HepG2 (cell line): ENCODE data around the gene TPTE2. TPM values are rescaled to one million over a fixed set of nuclear protein-coding genes. Genes with fewer than 3 reads are reported as not detected.

Experiments used
- GTF3A ChIP-seq: sonication (generic); formaldehyde crosslinking; conservative IDR thresholded peaks from 2 replicates; pipeline ENCODE4 v1.4.0; 2020; ENCODE audit warnings: mild to moderate bottlenecking, missing genetic modification reagents
- HOXD1 ChIP-seq: sonication (generic); formaldehyde crosslinking; IDR thresholded peaks from 2 replicates; pipeline ENCODE4 v1.5.0; 2020; ENCODE audit warnings: missing genetic modification reagents
- IKZF1 ChIP-seq: fragments of 450-650 bp; IDR thresholded peaks from 2 replicates; pipeline ENCODE4 v1.7.1; 2016
- KLF13 ChIP-seq: sonication (generic); formaldehyde crosslinking; IDR thresholded peaks from 2 replicates; pipeline ENCODE4 v1.4.0; 2020; ENCODE audit warnings: mild to moderate bottlenecking, missing genetic modification reagents
- KLF9 ChIP-seq: IDR thresholded peaks from 2 replicates; pipeline ENCODE4 v1.6.1; 2016; ENCODE audit warnings: low read depth
- NFE2 ChIP-seq: sonication (generic); formaldehyde crosslinking; IDR thresholded peaks from 2 replicates; pipeline ENCODE4 v1.4.0; 2020; ENCODE audit warnings: missing genetic modification reagents
- SP2 ChIP-seq: sonication (generic); formaldehyde crosslinking; IDR thresholded peaks from 2 replicates; pipeline ENCODE4 v1.5.1; 2020; ENCODE audit warnings: mild to moderate bottlenecking, missing genetic modification reagents
- ZNF224 ChIP-seq: sonication (generic); formaldehyde crosslinking; IDR thresholded peaks from 2 replicates; pipeline ENCODE4 v1.5.0; 2020; ENCODE audit warnings: mild to moderate bottlenecking, missing genetic modification reagents
- ZNF354B ChIP-seq: sonication (generic); formaldehyde crosslinking; IDR thresholded peaks from 2 replicates; pipeline ENCODE4 v1.8.0; 2022; ENCODE audit warnings: mild to moderate bottlenecking, missing genetic modification reagents
- ZNF501 ChIP-seq: sonication (generic); formaldehyde crosslinking; IDR thresholded peaks from 2 replicates; pipeline ENCODE4 v1.5.1; 2020; ENCODE audit warnings: mild to moderate bottlenecking, moderate library complexity, missing genetic modification reagents
- ZNF550 ChIP-seq: sonication (generic); formaldehyde crosslinking; IDR thresholded peaks from 2 replicates; pipeline ENCODE4 v1.4.0; 2020; ENCODE audit warnings: mild to moderate bottlenecking, missing genetic modification reagents, borderline replicate concordance
- ZSCAN25 ChIP-seq: sonication (generic); formaldehyde crosslinking; IDR thresholded peaks from 2 replicates; pipeline ENCODE4 v1.8.0; 2022; ENCODE audit warnings: mild to moderate bottlenecking, missing genetic modification reagents
- polyA plus RNA-seq, 8 experiments: library from polyadenylated mRNA; depleted of rRNA in 3 of 8; stranded (reverse) in 7 of 8; unstranded in 1 of 8; fragments of >200 nt; fragmentation: Illumina TruSeq in 4 of 8; extraction: Trizol in 4 of 8; gene quantifications; 2 replicates each; pipeline versions ENCODE4 v1.2.1 to v1.2.3, GENCODE V29; 2011 to 2016; ENCODE audit warnings: low read depth in 4 of 8, missing spikeins in 1 of 8, mixed read lengths in 1 of 8; ENCODE audit not compliant: insufficient read depth in 1 of 8
- total RNA-seq, 5 experiments: library from RNA; depleted of rRNA; stranded (reverse); fragments of >200 nt; fragmentation: Illumina TruSeq; extraction: Trizol; gene quantifications; 2 replicates each; pipeline ENCODE4 v1.2.3, GENCODE V29; 2016; ENCODE audit warnings: low read depth in 1 of 5
- TF ChIP-seq, protein P1 (sequence below): sonication (generic); formaldehyde crosslinking; IDR thresholded peaks from 2 replicates; pipeline ENCODE4 v1.4.0; 2020; ENCODE audit warnings: missing genetic modification reagents, mild to moderate bottlenecking, borderline replicate concordance
- TF ChIP-seq, protein P2 (sequence below), 2 experiments: sonication (generic) in 1 of 2; formaldehyde crosslinking in 1 of 2; IDR thresholded peaks; 2 replicates each; pipeline versions ENCODE4 v1.6.1 to v1.9.0; 2014 to 2022; ENCODE audit warnings: antibody characterized with exemption in 1 of 2, borderline replicate concordance in 1 of 2, inconsistent platforms in 1 of 2, low read depth in 1 of 2, missing genetic modification reagents in 1 of 2
- TF ChIP-seq, protein P3 (sequence below): sonication (generic); formaldehyde crosslinking; IDR thresholded peaks from 2 replicates; pipeline ENCODE4 v1.8.1; 2022; ENCODE audit warnings: mild to moderate bottlenecking, missing genetic modification reagents

Gene TPTE2
- total and polyA plus RNA-seq, 2 of the 13 experiments (the other 11 are each of a cell fraction or from before 2014, with no cell fraction given): 0.07 TPM; not detected in 1

GRCh38 chr13:19596960-19597361 lies 35.6 kb upstream of the TPTE2 start (continued):
- TF ChIP-seq ZNF501 (CRISPR knock-in tag) (peak; percentile 46; the same call in 1 of the 2 replicates), HOXD1 (CRISPR knock-in tag) (no peak; the same call in 1 of the 2 replicates), KLF9 (CRISPR knock-in tag) (no peak), GTF3A (CRISPR knock-in tag) (no peak), ZNF550 (CRISPR knock-in tag) (no peak), SP2 (CRISPR knock-in tag) (no peak), KLF13 (no peak), NFE2 (CRISPR knock-in tag) (no peak), IKZF1 (no peak), ZNF224 (peak; percentile 100), ZNF354B (CRISPR knock-in tag) (no peak), ZSCAN25 (CRISPR knock-in tag) (no peak)
- TF ChIP-seq, protein P1, sequence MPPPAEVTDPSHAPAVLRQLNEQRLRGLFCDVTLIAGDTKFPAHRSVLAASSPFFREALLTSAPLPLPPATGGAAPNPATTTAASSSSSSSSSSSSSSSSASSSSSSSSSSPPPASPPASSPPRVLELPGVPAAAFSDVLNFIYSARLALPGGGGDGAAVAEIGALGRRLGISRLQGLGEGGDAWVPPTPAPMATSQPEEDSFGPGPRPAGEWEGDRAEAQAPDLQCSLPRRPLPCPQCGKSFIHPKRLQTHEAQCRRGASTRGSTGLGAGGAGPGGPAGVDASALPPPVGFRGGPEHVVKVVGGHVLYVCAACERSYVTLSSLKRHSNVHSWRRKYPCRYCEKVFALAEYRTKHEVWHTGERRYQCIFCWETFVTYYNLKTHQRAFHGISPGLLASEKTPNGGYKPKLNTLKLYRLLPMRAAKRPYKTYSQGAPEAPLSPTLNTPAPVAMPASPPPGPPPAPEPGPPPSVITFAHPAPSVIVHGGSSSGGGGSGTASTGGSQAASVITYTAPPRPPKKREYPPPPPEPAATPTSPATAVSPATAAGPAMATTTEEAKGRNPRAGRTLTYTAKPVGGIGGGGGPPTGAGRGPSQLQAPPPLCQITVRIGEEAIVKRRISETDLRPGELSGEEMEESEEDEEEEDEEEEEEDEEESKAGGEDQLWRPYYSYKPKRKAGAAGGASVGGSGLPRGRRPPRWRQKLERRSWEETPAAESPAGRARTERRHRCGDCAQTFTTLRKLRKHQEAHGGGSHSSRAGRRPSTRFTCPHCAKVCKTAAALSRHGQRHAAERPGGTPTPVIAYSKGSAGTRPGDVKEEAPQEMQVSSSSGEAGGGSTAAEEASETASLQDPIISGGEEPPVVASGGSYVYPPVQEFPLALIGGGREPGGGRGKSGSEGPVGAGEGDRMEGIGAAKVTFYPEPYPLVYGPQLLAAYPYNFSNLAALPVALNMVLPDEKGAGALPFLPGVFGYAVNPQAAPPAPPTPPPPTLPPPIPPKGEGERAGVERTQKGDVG (CRISPR knock-in tag): no peak
- TF ChIP-seq, protein P2, sequence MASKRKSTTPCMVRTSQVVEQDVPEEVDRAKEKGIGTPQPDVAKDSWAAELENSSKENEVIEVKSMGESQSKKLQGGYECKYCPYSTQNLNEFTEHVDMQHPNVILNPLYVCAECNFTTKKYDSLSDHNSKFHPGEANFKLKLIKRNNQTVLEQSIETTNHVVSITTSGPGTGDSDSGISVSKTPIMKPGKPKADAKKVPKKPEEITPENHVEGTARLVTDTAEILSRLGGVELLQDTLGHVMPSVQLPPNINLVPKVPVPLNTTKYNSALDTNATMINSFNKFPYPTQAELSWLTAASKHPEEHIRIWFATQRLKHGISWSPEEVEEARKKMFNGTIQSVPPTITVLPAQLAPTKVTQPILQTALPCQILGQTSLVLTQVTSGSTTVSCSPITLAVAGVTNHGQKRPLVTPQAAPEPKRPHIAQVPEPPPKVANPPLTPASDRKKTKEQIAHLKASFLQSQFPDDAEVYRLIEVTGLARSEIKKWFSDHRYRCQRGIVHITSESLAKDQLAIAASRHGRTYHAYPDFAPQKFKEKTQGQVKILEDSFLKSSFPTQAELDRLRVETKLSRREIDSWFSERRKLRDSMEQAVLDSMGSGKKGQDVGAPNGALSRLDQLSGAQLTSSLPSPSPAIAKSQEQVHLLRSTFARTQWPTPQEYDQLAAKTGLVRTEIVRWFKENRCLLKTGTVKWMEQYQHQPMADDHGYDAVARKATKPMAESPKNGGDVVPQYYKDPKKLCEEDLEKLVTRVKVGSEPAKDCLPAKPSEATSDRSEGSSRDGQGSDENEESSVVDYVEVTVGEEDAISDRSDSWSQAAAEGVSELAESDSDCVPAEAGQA (IDR thresholded peaks at IDR 0.05; ENCODE audit: low read depth): no peak
- TF ChIP-seq, protein P2 (CRISPR knock-in tag; IDR thresholded peaks at IDR 0.05; ENCODE audit: borderline replicate concordance): no peak
- TF ChIP-seq, protein P3, sequence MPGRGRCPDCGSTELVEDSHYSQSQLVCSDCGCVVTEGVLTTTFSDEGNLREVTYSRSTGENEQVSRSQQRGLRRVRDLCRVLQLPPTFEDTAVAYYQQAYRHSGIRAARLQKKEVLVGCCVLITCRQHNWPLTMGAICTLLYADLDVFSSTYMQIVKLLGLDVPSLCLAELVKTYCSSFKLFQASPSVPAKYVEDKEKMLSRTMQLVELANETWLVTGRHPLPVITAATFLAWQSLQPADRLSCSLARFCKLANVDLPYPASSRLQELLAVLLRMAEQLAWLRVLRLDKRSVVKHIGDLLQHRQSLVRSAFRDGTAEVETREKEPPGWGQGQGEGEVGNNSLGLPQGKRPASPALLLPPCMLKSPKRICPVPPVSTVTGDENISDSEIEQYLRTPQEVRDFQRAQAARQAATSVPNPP: no peak
